AG09319 (cell line): ENCODE results near the gene FXYD4.

ENCODE experiments used
- DNase-seq: peaks from one replicate; pipeline ENCODE4 v3.0.0-alpha.2; 2010; ENCODE audit warnings: low read depth; ENCODE audit errors: extremely low read depth
- TF ChIP-seq, protein P1 (sequence below): IDR thresholded peaks from 2 replicates; pipeline ENCODE4 v1.5.1; 2011; ENCODE audit warnings: low read depth, mild to moderate bottlenecking, inconsistent platforms, low read length, moderate library complexity

The FXYD4 gene

DNA sequence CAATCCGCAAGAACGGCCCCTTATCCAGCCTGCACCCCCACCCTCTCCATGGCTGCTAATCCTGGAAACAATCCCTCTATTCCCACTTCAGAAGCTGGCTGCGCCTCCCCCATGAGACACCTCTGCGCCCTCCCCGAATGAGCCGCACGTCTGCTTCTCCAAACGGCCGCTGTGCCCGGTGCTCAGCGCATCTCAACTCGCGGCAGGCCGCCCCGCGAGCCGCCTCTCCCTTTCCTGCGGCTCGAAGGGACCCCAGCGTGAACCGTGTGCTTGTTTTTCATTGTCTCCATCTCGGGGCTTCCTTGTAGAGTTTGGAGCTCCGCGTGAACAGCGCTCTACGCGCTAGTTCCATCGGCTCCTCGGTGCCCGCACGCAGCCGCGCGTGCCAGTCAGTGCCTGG is 20.8 kb upstream of the FXYD4 start:
- TF ChIP-seq, protein P1, sequence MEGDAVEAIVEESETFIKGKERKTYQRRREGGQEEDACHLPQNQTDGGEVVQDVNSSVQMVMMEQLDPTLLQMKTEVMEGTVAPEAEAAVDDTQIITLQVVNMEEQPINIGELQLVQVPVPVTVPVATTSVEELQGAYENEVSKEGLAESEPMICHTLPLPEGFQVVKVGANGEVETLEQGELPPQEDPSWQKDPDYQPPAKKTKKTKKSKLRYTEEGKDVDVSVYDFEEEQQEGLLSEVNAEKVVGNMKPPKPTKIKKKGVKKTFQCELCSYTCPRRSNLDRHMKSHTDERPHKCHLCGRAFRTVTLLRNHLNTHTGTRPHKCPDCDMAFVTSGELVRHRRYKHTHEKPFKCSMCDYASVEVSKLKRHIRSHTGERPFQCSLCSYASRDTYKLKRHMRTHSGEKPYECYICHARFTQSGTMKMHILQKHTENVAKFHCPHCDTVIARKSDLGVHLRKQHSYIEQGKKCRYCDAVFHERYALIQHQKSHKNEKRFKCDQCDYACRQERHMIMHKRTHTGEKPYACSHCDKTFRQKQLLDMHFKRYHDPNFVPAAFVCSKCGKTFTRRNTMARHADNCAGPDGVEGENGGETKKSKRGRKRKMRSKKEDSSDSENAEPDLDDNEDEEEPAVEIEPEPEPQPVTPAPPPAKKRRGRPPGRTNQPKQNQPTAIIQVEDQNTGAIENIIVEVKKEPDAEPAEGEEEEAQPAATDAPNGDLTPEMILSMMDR: no peak
- no peak for DNase-seq

DNA sequence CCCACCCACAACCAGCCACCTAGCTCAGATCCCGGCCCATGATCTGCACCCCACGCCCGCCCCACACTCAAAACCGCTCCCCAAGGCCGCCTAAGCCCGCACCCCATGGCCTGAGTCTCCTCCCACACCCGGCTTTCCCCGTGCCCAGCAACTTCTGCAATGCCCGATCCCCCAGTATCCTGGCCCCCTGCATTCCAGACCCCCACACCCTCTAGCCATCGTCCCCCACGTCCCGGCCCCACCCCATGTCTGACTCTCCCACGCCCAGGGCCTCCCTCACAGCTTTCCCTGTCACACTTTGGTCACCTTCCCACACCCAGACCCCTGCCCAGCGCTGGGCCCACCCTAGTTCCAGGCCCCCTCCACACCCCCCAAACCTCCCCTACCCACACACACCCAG is 20.1 kb upstream of the FXYD4 start:
- TF ChIP-seq, protein P1: no peak
- DNase-seq: no peak

DNA sequence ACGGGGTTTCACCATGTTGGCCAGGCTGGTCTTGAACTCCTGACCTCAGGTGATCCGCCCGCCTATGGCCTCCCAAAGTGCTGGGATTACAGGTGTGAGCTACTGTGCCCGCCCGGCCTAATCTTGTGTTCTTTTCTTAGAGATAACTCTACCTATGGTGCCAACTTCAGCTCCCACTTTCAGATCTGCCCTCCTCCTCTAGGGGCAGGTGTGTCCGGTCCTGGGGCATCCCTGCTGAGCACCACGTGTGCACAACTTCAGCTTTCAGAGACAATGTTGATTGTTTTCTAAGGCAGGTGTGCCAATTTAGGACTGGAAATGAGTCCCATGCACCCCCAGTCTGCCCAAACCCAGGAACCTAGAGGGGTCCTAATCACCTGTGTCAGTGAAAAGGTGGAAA is 18.5 kb upstream of the FXYD4 start:
- no peak for DNase-seq
- TF ChIP-seq, protein P1: no peak

DNA sequence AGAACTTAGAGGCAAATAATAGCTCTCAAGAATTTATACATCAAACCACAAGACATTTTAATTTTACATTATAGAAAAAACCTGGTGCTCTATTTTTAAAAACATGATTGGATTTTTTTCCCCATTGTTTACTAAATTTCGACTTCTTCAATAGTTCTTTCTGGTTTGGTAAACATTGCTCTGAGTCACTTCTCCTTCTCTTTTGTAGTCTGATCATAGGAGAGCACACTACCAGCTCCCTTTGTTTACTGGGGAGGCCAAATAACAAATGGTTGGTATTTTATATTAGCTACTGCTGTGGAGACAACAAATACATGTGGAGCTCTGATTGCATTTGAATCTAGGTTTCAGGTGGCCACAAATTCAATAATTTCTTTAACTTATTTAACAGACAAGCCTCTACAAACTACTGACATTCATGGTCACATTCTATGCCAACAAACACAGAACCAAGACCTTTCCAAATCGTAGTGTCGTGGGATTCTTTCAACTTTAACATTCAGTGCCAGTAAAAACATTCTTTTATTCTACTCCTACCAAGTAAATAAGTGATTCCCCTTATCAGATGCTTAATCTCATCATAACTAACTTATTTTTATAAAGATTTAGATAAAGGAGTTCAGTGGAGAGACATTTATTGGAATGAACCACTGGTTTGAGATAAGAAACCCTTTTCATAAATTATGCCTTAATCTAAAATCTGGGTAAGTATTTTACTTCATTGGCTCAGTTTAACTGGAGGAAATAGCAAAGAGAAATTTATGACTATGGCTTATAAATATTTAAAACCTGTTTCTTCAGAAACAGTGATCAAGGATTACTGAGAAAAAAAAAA is 17.7 kb upstream of the FXYD4 start:
- TF ChIP-seq, protein P1: no peak
- no peak for DNase-seq

DNA sequence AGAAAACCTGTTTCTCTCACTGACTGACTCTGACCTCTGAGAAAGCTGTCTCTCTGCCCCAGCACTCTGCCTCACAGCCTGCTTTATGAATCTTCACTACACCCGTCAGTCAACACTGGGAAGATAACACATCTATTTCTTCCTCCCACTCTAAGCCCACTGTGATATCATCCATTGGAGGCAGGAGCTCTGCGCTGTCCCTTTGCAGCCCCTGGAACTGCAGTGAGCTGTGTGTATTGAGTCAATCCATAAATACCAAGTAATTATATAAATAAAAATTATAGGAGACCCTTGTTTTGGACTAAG is 17.2 kb upstream of the FXYD4 start:
- no peak for DNase-seq
- TF ChIP-seq, protein P1: no peak

DNA sequence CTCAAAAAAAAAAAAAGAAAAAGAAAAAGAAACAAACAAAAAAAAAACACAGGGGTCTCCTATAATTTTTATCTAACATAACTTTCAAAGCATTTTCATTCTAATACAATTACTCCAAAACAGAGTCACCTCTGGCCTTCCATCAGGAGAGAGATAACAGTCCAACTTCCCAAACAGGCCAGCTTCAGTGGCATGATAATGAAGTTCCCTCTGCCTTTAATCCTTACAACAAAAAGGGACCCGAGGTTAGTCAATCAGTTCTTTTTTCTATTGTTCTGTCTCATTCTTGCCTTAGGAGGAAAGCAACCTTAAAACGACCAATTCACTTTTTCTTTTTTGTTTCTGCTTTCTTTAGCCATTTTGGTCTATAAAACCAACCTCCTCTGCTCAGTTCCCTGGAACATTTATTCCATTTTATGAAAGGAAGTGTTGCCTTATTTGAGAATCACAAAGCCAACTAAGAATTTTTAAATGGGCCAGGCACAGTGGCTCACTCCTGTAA is 16.5 kb upstream of the FXYD4 start:
- no peak for DNase-seq
- TF ChIP-seq, protein P1: no peak

DNA sequence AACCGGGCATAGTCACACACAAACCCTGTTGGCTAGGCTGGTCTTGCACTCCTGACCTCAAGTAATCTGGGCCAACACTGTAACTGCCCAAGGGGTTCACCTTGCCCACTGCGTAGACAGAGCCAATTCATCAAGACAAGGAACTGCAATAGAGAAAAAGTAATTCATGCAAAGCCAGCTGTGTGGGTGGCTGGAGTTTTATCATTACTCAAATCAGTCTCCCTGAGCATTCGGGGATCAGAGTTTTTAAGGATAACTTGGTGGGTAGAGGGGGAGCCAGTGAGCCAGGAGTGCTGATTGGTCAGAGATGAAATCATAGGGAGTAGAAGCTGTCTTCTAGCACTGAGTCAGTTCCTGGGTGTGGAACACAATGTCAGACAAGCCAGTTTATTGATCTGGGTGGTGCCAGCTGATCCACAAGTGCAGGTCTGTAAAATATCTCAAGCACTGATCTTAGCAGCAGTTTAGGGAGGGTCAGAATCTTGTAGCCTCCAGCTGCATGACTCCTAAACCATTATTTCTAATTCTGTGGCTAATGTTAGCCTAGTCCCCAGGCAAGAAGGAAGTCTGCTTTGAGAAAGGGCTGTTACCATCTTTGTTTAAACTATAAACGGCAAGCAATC is 15.6 kb upstream of the FXYD4 start:
- TF ChIP-seq, protein P1: no peak
- DNase-seq: no peak
